WTC11 (cell line): ENCODE data around the gene KIF26A. TPM values are rescaled to one million over a fixed set of nuclear protein-coding genes. Genes with fewer than 3 reads are reported as not detected.

Source experiments
- ATAC-seq: fragments of 200-7000 bp; cut with Tn5 transposase; 2 replicates; pipeline ENCODE4 v1.10.0; 2021; ENCODE audit warnings: mild to moderate bottlenecking, moderate library complexity
- CTCF ChIA-PET: fragments of 300-600 bp; sonication (Branson Sonifier 250); formaldehyde crosslinking; loops from one replicate; lab custom pipeline; 2021; ENCODE audit warnings: antibody characterized with exemption; lab: Charles Lee
- POLR2A ChIA-PET: fragments of 350-600 bp; sonication (Branson Sonifier 250); formaldehyde crosslinking; loops from one replicate; lab custom pipeline; 2021; ENCODE audit warnings: antibody characterized with exemption; lab: Charles Lee
- DNase-seq: peaks from one replicate; pipeline ENCODE4 v3.0.0; 2021; ENCODE audit warnings: low spot score
- H3K27ac Mint-ChIP-seq: 2 replicates; pipeline ENCODE4 v1.8.0; 2021; ENCODE audit warnings: mixed read lengths
- H3K27me3 Mint-ChIP-seq: 2 replicates; pipeline ENCODE4 v1.8.0; 2021; ENCODE audit warnings: low read depth, mild to moderate bottlenecking, moderate library complexity, mixed read lengths
- H3K36me3 Mint-ChIP-seq: 2 replicates; pipeline ENCODE4 v1.8.0; 2021; ENCODE audit warnings: mixed read lengths
- H3K4me1 Mint-ChIP-seq: 2 replicates; pipeline ENCODE4 v1.8.0; 2022; ENCODE audit warnings: mixed read lengths
- H3K4me3 Mint-ChIP-seq: 2 replicates; pipeline ENCODE4 v1.8.0; 2021; ENCODE audit warnings: mild to moderate bottlenecking, moderate library complexity, mixed read lengths
- H3K9me3 Mint-ChIP-seq: 2 replicates; pipeline ENCODE4 v1.8.0; 2021; ENCODE audit warnings: mixed read lengths
- CREM ChIP-seq: sonication (generic); formaldehyde crosslinking; IDR thresholded peaks from 2 replicates; pipeline ENCODE4 v1.8.1; 2022; ENCODE audit warnings: mild to moderate bottlenecking, missing genetic modification reagents, moderate library complexity
- ESRRA ChIP-seq: sonication (generic); formaldehyde crosslinking; IDR thresholded peaks from 2 replicates; pipeline ENCODE4 v1.8.1; 2022; ENCODE audit warnings: mild to moderate bottlenecking, missing genetic modification reagents, borderline replicate concordance
- GABPB1 ChIP-seq: sonication (generic); formaldehyde crosslinking; IDR thresholded peaks from 2 replicates; pipeline ENCODE4 v1.8.1; 2023; ENCODE audit warnings: mild to moderate bottlenecking, missing genetic modification reagents
- GRHL2 ChIP-seq: fragments of 250-450 bp; sonication (Bioruptor Pico); IDR thresholded peaks from 2 replicates; pipeline ENCODE4 v1.8.0; 2022; ENCODE audit warnings: mild to moderate bottlenecking, moderate library complexity; ENCODE audit not compliant: insufficient replicate concordance, severe bottlenecking
- GTF2I ChIP-seq: fragments of 250-450 bp; sonication (Bioruptor Pico); conservative IDR thresholded peaks from 2 replicates; pipeline ENCODE4 v1.4.0; 2021; ENCODE audit warnings: mild to moderate bottlenecking
- NFE2L1 ChIP-seq: sonication (generic); formaldehyde crosslinking; IDR thresholded peaks from 2 replicates; pipeline ENCODE4 v1.8.1; 2023; ENCODE audit warnings: missing genetic modification reagents
- RELA ChIP-seq: sonication (generic); formaldehyde crosslinking; IDR thresholded peaks from 2 replicates; pipeline ENCODE4 v1.8.1; 2022; ENCODE audit warnings: missing genetic modification reagents, mild to moderate bottlenecking, borderline replicate concordance
- SOX15 ChIP-seq: fragments of 250-450 bp; sonication (Bioruptor Pico); IDR thresholded peaks from 2 replicates; pipeline ENCODE4 v1.9.0; 2021; ENCODE audit warnings: mild to moderate bottlenecking
- TCF7 ChIP-seq: sonication (generic); formaldehyde crosslinking; IDR thresholded peaks from 2 replicates; pipeline ENCODE4 v1.8.0; 2022; ENCODE audit warnings: mild to moderate bottlenecking, low read depth, missing genetic modification reagents, moderate library complexity
- ZNF121 ChIP-seq: sonication (generic); formaldehyde crosslinking; IDR thresholded peaks from 2 replicates; pipeline ENCODE4 v1.8.0; 2023; ENCODE audit warnings: missing genetic modification reagents
- ZNF232 ChIP-seq: sonication (generic); formaldehyde crosslinking; IDR thresholded peaks from 2 replicates; pipeline ENCODE4 v1.8.0; 2022; ENCODE audit warnings: mild to moderate bottlenecking, missing genetic modification reagents
- ZNF416 ChIP-seq: fragments of 250-450 bp; sonication (Bioruptor Pico); IDR thresholded peaks from 2 replicates; pipeline ENCODE4 v1.9.0; 2021; ENCODE audit warnings: mild to moderate bottlenecking, inconsistent platforms
- total RNA-seq: library from RNA; stranded (reverse); gene quantifications from 3 replicates; pipeline ENCODE4 v1.2.3, GENCODE V29; 2021
- TF ChIP-seq, protein P1 (sequence below): sonication (generic); formaldehyde crosslinking; IDR thresholded peaks from 2 replicates; pipeline ENCODE4 v1.8.0; 2022; ENCODE audit warnings: missing genetic modification reagents
- TF ChIP-seq, protein P2 (sequence below): sonication (generic); formaldehyde crosslinking; IDR thresholded peaks from 2 replicates; pipeline ENCODE4 v1.8.1; 2023; ENCODE audit warnings: mild to moderate bottlenecking, missing genetic modification reagents, moderate library complexity
- TF ChIP-seq, protein P3 (sequence below): sonication (generic); formaldehyde crosslinking; IDR thresholded peaks from 2 replicates; pipeline ENCODE4 v1.8.1; 2022; ENCODE audit warnings: missing genetic modification reagents, borderline replicate concordance
- TF ChIP-seq, protein P4 (sequence below): sonication (generic); formaldehyde crosslinking; IDR thresholded peaks from 2 replicates; pipeline ENCODE4 v1.8.0; 2023; ENCODE audit warnings: mild to moderate bottlenecking, missing genetic modification reagents

The KIF26A gene
- total RNA-seq, 1 experiment from 2014 or later, result 53.4 TPM

DNA sequence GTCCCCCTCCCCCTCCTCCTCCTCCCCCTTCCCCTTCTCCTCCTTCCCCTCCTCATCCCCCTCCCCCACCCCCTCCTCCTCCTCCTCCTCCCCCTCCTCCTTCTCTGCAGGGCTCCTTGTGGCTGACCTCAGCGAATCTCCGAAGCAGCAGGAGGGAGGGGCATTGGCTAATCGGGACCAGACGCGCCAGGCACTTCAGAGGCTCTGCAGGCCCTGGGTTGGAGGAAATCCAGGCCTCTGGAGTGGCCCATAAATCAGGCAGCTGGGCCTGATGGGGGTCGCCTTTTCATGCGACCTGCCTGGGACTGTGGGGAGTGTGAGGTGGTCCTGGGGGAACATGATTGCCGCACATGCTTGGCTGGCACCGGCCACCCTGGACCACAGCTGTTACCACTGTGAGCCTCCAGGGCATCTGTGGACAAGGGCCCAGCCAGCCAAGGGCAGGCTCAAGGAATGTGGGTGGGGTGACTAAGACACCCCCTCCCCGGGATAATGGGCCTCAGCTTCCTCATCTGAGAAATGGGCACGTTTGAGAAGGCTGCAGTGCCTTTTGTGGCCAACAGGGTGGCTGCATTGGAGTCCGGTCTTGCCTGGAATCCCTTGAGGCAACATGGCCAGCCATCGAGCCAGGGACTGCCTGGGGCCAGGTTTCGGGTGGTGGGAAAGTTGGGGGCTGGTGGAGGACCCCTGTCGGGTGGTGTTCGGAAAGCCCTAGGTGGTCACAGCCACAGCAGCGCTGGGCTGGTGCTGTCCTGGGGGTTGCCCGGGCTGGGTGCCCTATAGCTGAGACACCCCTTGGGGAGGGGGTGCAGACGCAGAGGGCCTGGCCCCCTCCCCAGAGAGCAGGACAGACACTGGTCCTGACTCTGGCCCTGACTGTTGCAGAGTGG, 12.0 kb downstream of the KIF26A start (continued):
- TF ChIP-seq, protein P1, sequence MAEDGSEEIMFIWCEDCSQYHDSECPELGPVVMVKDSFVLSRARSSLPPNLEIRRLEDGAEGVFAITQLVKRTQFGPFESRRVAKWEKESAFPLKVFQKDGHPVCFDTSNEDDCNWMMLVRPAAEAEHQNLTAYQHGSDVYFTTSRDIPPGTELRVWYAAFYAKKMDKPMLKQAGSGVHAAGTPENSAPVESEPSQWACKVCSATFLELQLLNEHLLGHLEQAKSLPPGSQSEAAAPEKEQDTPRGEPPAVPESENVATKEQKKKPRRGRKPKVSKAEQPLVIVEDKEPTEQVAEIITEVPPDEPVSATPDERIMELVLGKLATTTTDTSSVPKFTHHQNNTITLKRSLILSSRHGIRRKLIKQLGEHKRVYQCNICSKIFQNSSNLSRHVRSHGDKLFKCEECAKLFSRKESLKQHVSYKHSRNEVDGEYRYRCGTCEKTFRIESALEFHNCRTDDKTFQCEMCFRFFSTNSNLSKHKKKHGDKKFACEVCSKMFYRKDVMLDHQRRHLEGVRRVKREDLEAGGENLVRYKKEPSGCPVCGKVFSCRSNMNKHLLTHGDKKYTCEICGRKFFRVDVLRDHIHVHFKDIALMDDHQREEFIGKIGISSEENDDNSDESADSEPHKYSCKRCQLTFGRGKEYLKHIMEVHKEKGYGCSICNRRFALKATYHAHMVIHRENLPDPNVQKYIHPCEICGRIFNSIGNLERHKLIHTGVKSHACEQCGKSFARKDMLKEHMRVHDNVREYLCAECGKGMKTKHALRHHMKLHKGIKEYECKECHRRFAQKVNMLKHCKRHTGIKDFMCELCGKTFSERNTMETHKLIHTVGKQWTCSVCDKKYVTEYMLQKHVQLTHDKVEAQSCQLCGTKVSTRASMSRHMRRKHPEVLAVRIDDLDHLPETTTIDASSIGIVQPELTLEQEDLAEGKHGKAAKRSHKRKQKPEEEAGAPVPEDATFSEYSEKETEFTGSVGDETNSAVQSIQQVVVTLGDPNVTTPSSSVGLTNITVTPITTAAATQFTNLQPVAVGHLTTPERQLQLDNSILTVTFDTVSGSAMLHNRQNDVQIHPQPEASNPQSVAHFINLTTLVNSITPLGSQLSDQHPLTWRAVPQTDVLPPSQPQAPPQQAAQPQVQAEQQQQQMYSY, result peak; percentile 63; the same call in 1 of the 2 replicates
- peak; percentile 100 for TF ChIP-seq GTF2I

DNA sequence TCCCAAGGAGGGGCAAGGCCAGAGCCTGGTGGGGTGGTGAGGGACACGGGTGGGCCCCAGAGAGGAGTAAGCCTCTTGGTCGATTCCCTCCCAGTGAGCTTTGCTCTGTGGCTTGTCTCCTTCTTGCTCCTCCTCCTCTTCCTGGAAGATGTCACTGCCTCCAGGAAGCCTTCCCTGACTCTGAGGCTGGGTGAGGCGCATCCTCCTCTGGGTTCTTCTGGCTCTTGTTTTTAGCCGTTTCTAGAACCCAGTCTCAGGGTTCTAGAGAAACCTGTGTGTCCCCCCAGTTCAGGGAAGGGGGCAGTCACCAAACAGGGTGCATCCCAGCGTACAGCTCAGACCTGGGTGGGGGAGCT, 12.6 kb downstream of the KIF26A start:
- Mint-ChIP-seq H3K9me3 (no peaks in the 10 kb centered on the region), H3K27ac (no peak overlapping the region), H3K27me3 (no peaks in the 10 kb centered on the region), H3K4me1 (peaks cover 28% of the 10 kb centered on the region), H3K36me3 (no peaks in the 10 kb centered on the region), H3K4me3 (no peak overlapping the region)
- CTCF ChIA-PET, result interaction anchor here (1.1 to 2.6 kb wide), 7 partner anchors 13 to 219 kb away, joined by 3 to 16 read pairs (median 4); no protein-coding TSS in a partner anchor
- TF ChIP-seq TCF7 (CRISPR knock-in tag) (no peak), ZNF232 (CRISPR knock-in tag) (no peak), NFE2L1 (CRISPR knock-in tag) (no peak), RELA (CRISPR knock-in tag) (no peak), ZNF121 (CRISPR knock-in tag) (no peak), GABPB1 (CRISPR knock-in tag) (no peak), ESRRA (no peak)
- TF ChIP-seq, protein P2, sequence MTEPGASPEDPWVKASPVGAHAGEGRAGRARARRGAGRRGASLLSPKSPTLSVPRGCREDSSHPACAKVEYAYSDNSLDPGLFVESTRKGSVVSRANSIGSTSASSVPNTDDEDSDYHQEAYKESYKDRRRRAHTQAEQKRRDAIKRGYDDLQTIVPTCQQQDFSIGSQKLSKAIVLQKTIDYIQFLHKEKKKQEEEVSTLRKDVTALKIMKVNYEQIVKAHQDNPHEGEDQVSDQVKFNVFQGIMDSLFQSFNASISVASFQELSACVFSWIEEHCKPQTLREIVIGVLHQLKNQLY (CRISPR knock-in tag), result no peak
- TF ChIP-seq, protein P3, sequence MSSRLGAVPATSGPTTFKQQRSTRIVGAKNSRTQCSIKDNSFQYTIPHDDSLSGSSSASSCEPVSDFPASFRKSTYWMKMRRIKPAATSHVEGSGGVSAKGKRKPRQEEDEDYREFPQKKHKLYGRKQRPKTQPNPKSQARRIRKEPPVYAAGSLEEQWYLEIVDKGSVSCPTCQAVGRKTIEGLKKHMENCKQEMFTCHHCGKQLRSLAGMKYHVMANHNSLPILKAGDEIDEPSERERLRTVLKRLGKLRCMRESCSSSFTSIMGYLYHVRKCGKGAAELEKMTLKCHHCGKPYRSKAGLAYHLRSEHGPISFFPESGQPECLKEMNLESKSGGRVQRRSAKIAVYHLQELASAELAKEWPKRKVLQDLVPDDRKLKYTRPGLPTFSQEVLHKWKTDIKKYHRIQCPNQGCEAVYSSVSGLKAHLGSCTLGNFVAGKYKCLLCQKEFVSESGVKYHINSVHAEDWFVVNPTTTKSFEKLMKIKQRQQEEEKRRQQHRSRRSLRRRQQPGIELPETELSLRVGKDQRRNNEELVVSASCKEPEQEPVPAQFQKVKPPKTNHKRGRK, result no peak
- ATAC-seq, result no peak
- POLR2A ChIA-PET, result no interaction called here
- no peak for DNase-seq

DNA sequence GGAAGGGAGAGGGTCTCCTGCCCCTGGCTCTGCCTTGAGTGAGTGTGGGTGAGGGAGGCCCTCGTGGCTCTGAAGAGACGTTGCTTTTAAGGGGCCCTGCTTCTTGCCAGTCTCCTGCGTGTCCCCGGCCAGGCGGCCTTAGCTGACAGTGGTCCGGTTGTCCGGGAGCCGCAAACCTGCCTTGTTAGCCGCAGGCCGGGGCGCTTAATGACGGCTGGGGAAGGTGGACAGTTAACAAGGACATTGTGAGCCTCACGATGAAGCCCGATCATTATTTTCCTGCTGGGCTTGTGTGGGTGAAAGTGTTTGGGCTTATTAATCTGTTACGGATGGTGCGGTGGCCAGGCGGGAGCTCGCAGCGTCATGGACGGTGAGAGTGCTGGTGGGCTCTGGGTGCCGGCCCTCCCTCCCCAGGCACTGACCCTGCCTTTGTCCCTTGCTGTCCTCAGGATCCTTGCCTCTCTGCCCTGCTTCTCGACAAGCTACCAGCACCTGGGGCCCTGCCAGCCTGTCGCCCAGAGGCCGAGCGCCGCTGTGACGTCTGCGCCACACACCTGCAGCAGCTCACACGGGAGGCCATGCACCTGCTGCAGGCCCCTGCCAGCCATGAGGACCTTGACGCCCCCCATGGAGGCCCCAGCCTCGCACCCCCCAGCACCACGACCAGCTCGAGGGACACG, 13.3 kb downstream of the KIF26A start:
- ChIA-PET CTCF (interaction anchor here (1.0 to 2.6 kb wide), 8 partner anchors 14 to 425 kb away, joined by 3 to 16 read pairs (median 4); no protein-coding TSS in a partner anchor), POLR2A (no interaction called here)
- H3K27me3 Mint-ChIP-seq, result no peaks in the 10 kb centered on the region
- no peak overlapping the region for H3K4me3 Mint-ChIP-seq
- DNase-seq (no peak), ATAC-seq (no peak)
- H3K4me1 Mint-ChIP-seq, result peaks cover 22% of the 10 kb centered on the region
- no peaks in the 10 kb centered on the region for H3K9me3 Mint-ChIP-seq
- H3K27ac Mint-ChIP-seq, result peak overlapping the region; percentile 32; the same call in 1 of the 2 replicates
- no peak for TF ChIP-seq GRHL2 (CRISPR knock-in tag)
- TF ChIP-seq ZNF416 (CRISPR knock-in tag), result no peak
- no peak for TF ChIP-seq SOX15 (CRISPR knock-in tag)
- TF ChIP-seq, protein P4, sequence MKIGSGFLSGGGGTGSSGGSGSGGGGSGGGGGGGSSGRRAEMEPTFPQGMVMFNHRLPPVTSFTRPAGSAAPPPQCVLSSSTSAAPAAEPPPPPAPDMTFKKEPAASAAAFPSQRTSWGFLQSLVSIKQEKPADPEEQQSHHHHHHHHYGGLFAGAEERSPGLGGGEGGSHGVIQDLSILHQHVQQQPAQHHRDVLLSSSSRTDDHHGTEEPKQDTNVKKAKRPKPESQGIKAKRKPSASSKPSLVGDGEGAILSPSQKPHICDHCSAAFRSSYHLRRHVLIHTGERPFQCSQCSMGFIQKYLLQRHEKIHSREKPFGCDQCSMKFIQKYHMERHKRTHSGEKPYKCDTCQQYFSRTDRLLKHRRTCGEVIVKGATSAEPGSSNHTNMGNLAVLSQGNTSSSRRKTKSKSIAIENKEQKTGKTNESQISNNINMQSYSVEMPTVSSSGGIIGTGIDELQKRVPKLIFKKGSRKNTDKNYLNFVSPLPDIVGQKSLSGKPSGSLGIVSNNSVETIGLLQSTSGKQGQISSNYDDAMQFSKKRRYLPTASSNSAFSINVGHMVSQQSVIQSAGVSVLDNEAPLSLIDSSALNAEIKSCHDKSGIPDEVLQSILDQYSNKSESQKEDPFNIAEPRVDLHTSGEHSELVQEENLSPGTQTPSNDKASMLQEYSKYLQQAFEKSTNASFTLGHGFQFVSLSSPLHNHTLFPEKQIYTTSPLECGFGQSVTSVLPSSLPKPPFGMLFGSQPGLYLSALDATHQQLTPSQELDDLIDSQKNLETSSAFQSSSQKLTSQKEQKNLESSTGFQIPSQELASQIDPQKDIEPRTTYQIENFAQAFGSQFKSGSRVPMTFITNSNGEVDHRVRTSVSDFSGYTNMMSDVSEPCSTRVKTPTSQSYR, result no peak
- TF ChIP-seq CREM (CRISPR knock-in tag), result no peak
- no peaks in the 10 kb centered on the region for H3K36me3 Mint-ChIP-seq
